ENCODE results near the gene LMF1. TPM values are rescaled to one million over a fixed set of nuclear protein-coding genes. Genes with fewer than 3 reads are reported as not detected.

Gene LMF1
- total and polyA plus RNA-seq, 12 donors, result 5.1 to 15.4 (median 7.6) TPM

DNA sequence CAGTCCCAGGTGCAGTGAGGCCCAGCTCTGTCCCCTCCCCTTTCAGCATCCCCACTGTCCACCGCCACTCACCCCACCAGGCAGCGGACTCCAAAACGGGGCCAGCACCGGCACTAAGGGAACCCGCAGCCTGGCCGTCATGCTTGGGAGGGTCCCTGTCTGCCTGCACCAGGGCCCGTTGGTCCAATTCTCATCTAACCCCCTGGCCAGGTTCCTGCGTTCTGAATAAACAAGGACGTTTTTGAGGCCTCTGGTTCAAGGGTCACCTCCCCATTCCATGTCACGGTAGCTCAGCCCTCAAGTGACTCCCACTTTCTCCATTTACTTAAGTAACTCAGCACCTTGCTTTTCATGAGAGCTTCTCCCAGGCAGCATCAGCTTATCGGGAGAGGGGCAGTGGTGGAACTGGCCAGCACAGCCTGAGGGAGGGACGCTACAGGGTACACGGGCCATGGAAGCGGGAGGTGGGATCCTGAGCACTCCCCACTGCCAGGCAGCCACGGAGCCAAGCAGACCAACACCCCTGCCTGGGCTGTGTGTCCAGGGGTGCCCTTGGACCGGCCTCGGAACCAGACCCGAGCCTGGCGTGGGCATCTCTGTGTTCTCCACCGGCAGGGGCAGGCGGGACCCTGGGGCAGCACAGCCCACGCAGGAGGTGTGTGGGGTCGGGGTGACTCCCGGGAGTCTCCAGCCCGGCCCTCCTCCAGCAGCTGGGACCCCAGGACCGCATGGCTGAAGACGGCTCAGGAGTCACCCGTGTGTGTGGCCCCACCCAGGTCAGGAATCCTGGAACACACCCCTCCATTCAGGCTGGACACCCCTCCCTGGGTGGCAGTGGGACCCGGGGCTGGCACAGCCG, 95.4 kb downstream of the LMF1 start:
- H3K36me3 ChIP-seq, result peaks cover 0 to 23% (median 0%) of the 10 kb centered on the region in 9 donors
- intact Hi-C loops (cut with DNase I), result no loop called here
- no peaks in the 10 kb centered on the region for H3K4me1 ChIP-seq
- DNase-seq (peak in 1 of 2 donors; percentile 8), ATAC-seq (no peak)
- TF ChIP-seq, protein P1, sequence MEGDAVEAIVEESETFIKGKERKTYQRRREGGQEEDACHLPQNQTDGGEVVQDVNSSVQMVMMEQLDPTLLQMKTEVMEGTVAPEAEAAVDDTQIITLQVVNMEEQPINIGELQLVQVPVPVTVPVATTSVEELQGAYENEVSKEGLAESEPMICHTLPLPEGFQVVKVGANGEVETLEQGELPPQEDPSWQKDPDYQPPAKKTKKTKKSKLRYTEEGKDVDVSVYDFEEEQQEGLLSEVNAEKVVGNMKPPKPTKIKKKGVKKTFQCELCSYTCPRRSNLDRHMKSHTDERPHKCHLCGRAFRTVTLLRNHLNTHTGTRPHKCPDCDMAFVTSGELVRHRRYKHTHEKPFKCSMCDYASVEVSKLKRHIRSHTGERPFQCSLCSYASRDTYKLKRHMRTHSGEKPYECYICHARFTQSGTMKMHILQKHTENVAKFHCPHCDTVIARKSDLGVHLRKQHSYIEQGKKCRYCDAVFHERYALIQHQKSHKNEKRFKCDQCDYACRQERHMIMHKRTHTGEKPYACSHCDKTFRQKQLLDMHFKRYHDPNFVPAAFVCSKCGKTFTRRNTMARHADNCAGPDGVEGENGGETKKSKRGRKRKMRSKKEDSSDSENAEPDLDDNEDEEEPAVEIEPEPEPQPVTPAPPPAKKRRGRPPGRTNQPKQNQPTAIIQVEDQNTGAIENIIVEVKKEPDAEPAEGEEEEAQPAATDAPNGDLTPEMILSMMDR (IDR thresholded peaks at IDR 0.05), result no peak
- no peak overlapping the region for H3K4me3 ChIP-seq
- no peaks in the 10 kb centered on the region for H3K27me3 ChIP-seq
- no peak overlapping the region for H3K27ac ChIP-seq
- no peaks in the 10 kb centered on the region for H3K9me3 ChIP-seq
- WGBS, 2 donors, result 93% methylated on average over 30 of the region's 30 CpGs

DNA sequence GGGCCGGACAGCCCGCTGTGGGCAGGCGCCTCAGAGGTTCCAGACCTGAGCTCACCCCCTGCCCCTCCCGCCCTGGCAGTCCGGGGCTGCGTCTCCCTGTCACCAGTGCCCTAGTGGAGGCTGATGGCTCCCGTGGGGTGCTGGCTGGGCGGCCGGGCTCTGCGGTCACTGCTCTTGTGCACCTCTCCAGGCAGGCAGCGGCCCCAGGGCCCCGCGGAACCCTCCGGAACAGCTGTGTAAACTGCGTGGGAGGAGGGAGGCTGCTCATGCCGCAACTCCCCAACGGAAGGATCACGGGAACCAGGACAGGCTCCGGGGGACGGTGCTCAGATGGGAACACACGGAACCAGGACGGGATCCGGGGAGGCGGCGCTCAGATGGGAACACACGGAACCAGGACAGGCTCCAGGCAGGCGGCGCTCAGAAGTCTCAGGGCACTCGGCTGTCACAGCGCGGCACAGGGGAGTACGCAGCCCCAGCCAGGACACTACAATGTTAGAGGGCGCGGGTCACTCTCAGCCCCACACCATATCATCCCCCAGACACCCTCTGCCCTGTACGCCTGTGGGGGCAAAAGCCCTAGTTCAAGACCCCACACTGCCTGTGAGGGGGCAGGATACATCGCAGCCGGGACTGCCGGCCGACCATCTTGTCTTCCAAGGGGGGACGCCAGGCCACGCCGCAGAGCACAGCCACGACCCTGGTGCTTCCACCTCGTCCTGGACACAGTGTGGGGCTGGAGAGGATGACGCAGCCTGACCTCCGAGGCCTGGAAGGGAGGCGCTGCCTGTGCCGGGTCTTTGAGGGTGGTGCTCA, 96.2 kb downstream of the LMF1 start:
- H3K27ac ChIP-seq, result no peak overlapping the region
- H3K27me3 ChIP-seq, result no peaks in the 10 kb centered on the region
- intact Hi-C loops (cut with DNase I), result no loop called here
- no peak for ATAC-seq
- 86 to 94% methylated on average over 47 to 48 of the region's 48 CpGs for WGBS, 2 donors
- no peaks in the 10 kb centered on the region for H3K4me1 ChIP-seq
- DNase-seq, result peak in 1 of 2 donors; percentile 7
- no peak overlapping the region for H3K4me3 ChIP-seq
- H3K9me3 ChIP-seq, result no peaks in the 10 kb centered on the region
- H3K36me3 ChIP-seq, result peaks cover 0 to 30% (median 0%) of the 10 kb centered on the region in 9 donors
- TF ChIP-seq, protein P1 (IDR thresholded peaks at IDR 0.05), result no peak

DNA sequence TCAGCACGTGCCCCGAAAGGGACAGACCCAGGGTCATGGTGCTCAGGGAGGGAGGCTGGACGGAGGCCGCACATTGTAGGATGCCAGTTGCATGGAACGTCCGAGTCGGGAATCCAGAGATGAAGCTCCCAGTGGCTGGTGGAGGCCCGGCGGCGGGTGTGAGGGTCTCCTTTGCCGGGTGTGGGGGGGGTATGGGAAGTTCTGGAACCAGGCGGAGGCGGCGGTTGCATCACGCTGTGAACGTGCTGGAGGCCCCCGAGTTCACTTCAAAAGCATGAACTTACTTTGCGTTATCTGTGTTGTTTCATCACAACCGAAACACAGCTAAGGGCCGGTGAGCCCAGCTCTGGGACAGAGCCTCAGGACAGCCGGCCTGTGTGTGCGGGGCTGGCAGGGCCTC, 96.9 kb downstream of the LMF1 start:
- Histone ChIP-seq H3K4me3 (no peak overlapping the region), H3K4me1 (no peaks in the 10 kb centered on the region), H3K27me3 (no peaks in the 10 kb centered on the region), H3K36me3 (peaks cover 0 to 34% (median 0%) of the 10 kb centered on the region in 9 donors), H3K27ac (no peak overlapping the region), H3K9me3 (no peaks in the 10 kb centered on the region)
- DNase-seq (peak in 1 of 2 donors; percentile 6), ATAC-seq (no peak)
- WGBS, 2 donors, result 94% methylated on average over 22 of the region's 22 CpGs
- intact Hi-C loops (cut with DNase I), result no loop called here
- TF ChIP-seq, protein P1 (IDR thresholded peaks at IDR 0.05), result no peak

DNA sequence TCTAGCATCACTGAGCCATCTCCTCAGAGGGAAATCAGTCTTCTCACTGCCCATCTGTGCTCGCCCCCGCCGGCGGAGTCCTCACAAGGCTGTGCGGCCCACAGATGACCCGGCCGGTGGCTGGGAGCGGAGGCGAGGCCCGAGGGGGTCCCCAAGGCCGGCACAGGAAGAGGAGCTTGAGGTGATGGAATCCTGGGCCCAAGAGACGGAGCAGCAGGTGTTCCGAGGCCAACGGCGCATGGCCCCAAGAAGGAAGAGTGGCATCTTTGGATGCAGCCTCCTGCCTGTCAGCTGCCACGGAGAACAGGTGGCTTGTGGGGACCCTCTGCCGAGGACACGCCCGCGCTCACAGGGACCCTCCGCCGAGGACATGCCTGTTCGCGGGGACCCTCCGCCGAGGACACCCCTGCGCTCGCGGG, 97.5 kb downstream of the LMF1 start:
- H3K36me3 ChIP-seq, result peaks cover 0 to 40% (median 0%) of the 10 kb centered on the region in 9 donors

More for the DNA sequence above, 97.5 kb downstream of the LMF1 start:
- 94 to 95% methylated on average over 29 of the region's 29 CpGs for WGBS, 2 donors
- Histone ChIP-seq H3K4me1 (no peaks in the 10 kb centered on the region), H3K27ac (no peak overlapping the region), H3K9me3 (no peaks in the 10 kb centered on the region), H3K27me3 (no peaks in the 10 kb centered on the region), H3K4me3 (no peak overlapping the region)
- intact Hi-C loops (cut with DNase I), result no loop called here
- TF ChIP-seq, protein P1 (IDR thresholded peaks at IDR 0.05), result no peak
- ATAC-seq (no peak), DNase-seq (peak in 1 of 2 donors; percentile 3)

Measured in heart right ventricle (tissue), 16 donors.